ENCODE measurements around the gene TPRG1L. TPM values are rescaled to one million over a fixed set of nuclear protein-coding genes. Genes with fewer than 3 reads are reported as not detected.

The TPRG1L gene
- total RNA-seq, 2 donors from 2014 or later = 8.6 to 24.4 TPM

- no peaks in the 10 kb centered on the region for H3K4me1 ChIP-seq
- ATAC-seq (no peak), DNase-seq (no peak)
- H3K27ac ChIP-seq = no peak overlapping the region
- H3K27me3 ChIP-seq = no peaks in the 10 kb centered on the region
- WGBS, 2 donors = 75 to 81% methylated on average over 2 of the region's 2 CpGs
- H3K36me3 ChIP-seq (replicated peaks in 1 of 2; ENCODE audit: insufficient read depth in 1 of 2, low read depth in 2 of 2) = no peaks in the 10 kb centered on the region
- H3K9me3 ChIP-seq = no peaks in the 10 kb centered on the region
- intact Hi-C loops (cut with DNase I) = no loop called here
- TF ChIP-seq CTCF (IDR thresholded peaks at IDR 0.05) = no peak
- no peak for TF ChIP-seq POLR2A (IDR thresholded peaks at IDR 0.05)
- H3K4me3 ChIP-seq = no peak overlapping the region
Measured at GRCh38 chr1:3660704-3661103, 35.9 kb downstream of the TPRG1L start.

GRCh38 chr1:3661631-3662030 lies 36.8 kb downstream of the TPRG1L start:
- 93 to 95% methylated on average over 4 of the region's 4 CpGs for WGBS, 2 donors
- intact Hi-C loops (cut with DNase I) = no loop called here

GRCh38 chr1:3662080-3662671 lies 37.4 kb downstream of the TPRG1L start:
- ATAC-seq = no peak
- no peaks in the 10 kb centered on the region for H3K27me3 ChIP-seq
- intact Hi-C loops (cut with DNase I) = no loop called here
- no peaks in the 10 kb centered on the region for H3K4me1 ChIP-seq
- H3K4me3 ChIP-seq = no peak overlapping the region
- H3K27ac ChIP-seq = no peak overlapping the region
- WGBS, 2 donors = 79 to 89% methylated on average over 14 to 16 of the region's 16 CpGs
- TF ChIP-seq CTCF (IDR thresholded peaks at IDR 0.05) (no peak), POLR2A (IDR thresholded peaks at IDR 0.05) (no peak)
- no peaks in the 10 kb centered on the region for H3K36me3 ChIP-seq (replicated peaks in 1 of 2; ENCODE audit: insufficient read depth in 1 of 2, low read depth in 2 of 2)
- DNase-seq = peak in 1 of 4 donors; percentile 7
- no peaks in the 10 kb centered on the region for H3K9me3 ChIP-seq

More at GRCh38 chr1:3661631-3662030, 36.8 kb downstream of the TPRG1L start:
- H3K4me1 ChIP-seq = no peaks in the 10 kb centered on the region
- no peak for TF ChIP-seq POLR2A (IDR thresholded peaks at IDR 0.05)
- TF ChIP-seq CTCF (IDR thresholded peaks at IDR 0.05) = no peak
- no peak overlapping the region for H3K27ac ChIP-seq
- H3K36me3 ChIP-seq (replicated peaks in 1 of 2; ENCODE audit: insufficient read depth in 1 of 2, low read depth in 2 of 2) = no peaks in the 10 kb centered on the region
- H3K27me3 ChIP-seq = no peaks in the 10 kb centered on the region
- H3K4me3 ChIP-seq = no peak overlapping the region
- DNase-seq (no peak), ATAC-seq (no peak)
- H3K9me3 ChIP-seq = no peaks in the 10 kb centered on the region

- Histone ChIP-seq H3K9me3 (no peaks in the 10 kb centered on the region), H3K4me3 (no peak overlapping the region), H3K4me1 (peaks cover 8% of the 10 kb centered on the region), H3K27me3 (no peaks in the 10 kb centered on the region), H3K27ac (no peak overlapping the region), H3K36me3 (replicated peaks in 1 of 2; ENCODE audit: insufficient read depth in 1 of 2, low read depth in 2 of 2) (no peaks in the 10 kb centered on the region)
- peak in 1 of 4 donors; percentile 10 for DNase-seq
- whole genome bisulfite sequencing, 2 donors = 83 to 87% methylated on average over 5 to 14 of the region's 14 CpGs
- intact Hi-C loops (cut with DNase I) = no loop called here
- ATAC-seq = no peak
- TF ChIP-seq CTCF (IDR thresholded peaks at IDR 0.05) (no peak), POLR2A (IDR thresholded peaks at IDR 0.05) (no peak)
Measured at GRCh38 chr1:3663999-3664699, 39.3 kb downstream of the TPRG1L start.

Measured in body of pancreas (tissue), 4 donors.